PC-3 (cell line): ENCODE measurements around the gene TTC28. TPM values are rescaled to one million over a fixed set of nuclear protein-coding genes. Genes with fewer than 3 reads are reported as not detected.

Experiments used
- ATAC-seq: fragments of 200-7000 bp; cut with Tn5 transposase; 2 replicates; pipeline ENCODE4 v1.9.1; 2020; ENCODE audit warnings: mild to moderate bottlenecking, moderate library complexity
- BruUV-seq: library from RNA; stranded (reverse); fragments of 400-500 nt; replicated peaks from 2 replicates; lab custom pipeline; 2021; lab: Mats Ljungman, UMichigan
- CTCF ChIA-PET: fragments of 300-600 bp; sonication (Branson Sonifier 250); formaldehyde crosslinking; loops from one replicate; lab custom pipeline; 2022; ENCODE audit warnings: antibody characterized with exemption; lab: Charles Lee
- POLR2A ChIA-PET: fragments of 300-600 bp; sonication (Branson Sonifier 250); formaldehyde crosslinking; loops from one replicate; lab custom pipeline; 2022; ENCODE audit warnings: antibody characterized with exemption; ENCODE audit not compliant: unreplicated experiment; lab: Charles Lee
- DNase-seq: peaks from one replicate; pipeline ENCODE4 v3.0.0-alpha.2; 2015
- H2AFZ ChIP-seq: fragments of 300-600 bp; sonication (generic); 2 replicates; pipeline ENCODE4 v1.6.0; 2016; ENCODE audit warnings: antibody characterized with exemption, low read length
- H3F3A ChIP-seq: fragments of 300-600 bp; sonication (generic); one replicate; pipeline ENCODE4 v1.6.0; 2017; ENCODE audit warnings: antibody characterized with exemption, low read length, control low read depth, mild to moderate bottlenecking; ENCODE audit not compliant: unreplicated experiment
- H3K27ac ChIP-seq: fragments of 300-600 bp; sonication (generic); 2 replicates; pipeline ENCODE4 v1.5.1; 2016; ENCODE audit warnings: mild to moderate bottlenecking, low read length
- H3K27me3 ChIP-seq: fragments of 300-600 bp; sonication (generic); 2 replicates; pipeline ENCODE4 v1.6.1; 2016; ENCODE audit warnings: low read length, mixed read lengths
- H3K36me3 ChIP-seq: fragments of 300-600 bp; sonication (generic); 2 replicates; pipeline ENCODE4 v1.6.1; 2016; ENCODE audit warnings: low read depth, mixed run types, low read length, mixed read lengths
- H3K4me1 ChIP-seq: fragments of 300-600 bp; sonication (generic); 2 replicates; pipeline ENCODE4 v1.5.1; 2016; ENCODE audit warnings: low read length; ENCODE audit not compliant: insufficient read depth
- H3K4me2 ChIP-seq: fragments of 300-600 bp; sonication (generic); 2 replicates; pipeline ENCODE4 v1.6.0; 2016; ENCODE audit warnings: low read length
- H3K4me3 ChIP-seq: fragments of 300-600 bp; sonication (generic); 2 replicates; pipeline ENCODE4 v1.5.1; 2016; ENCODE audit warnings: mild to moderate bottlenecking, low read length, mixed read lengths
- H3K79me2 ChIP-seq: fragments of 300-600 bp; sonication (generic); 2 replicates; pipeline ENCODE4 v1.6.1; 2017; ENCODE audit warnings: low read length, mixed read lengths
- H3K9ac ChIP-seq: fragments of 300-600 bp; sonication (generic); 2 replicates; pipeline ENCODE4 v1.6.0; 2016; ENCODE audit warnings: mild to moderate bottlenecking, low read length
- H3K9me2 ChIP-seq: fragments of 300-600 bp; sonication (generic); replicated peaks from 2 replicates; pipeline ENCODE4 v1.6.1; 2016; ENCODE audit warnings: mixed run types, low read length, mixed read lengths
- H3K9me3 ChIP-seq: fragments of 300-600 bp; sonication (generic); 2 replicates; pipeline ENCODE4 v1.6.1; 2016; ENCODE audit warnings: low read length, mixed read lengths
- H4K20me1 ChIP-seq: fragments of 300-600 bp; sonication (generic); 2 replicates; pipeline ENCODE4 v1.6.1; 2016; ENCODE audit warnings: low read length, mixed read lengths
- EZH2 ChIP-seq: fragments of 300-600 bp; sonication (generic); IDR thresholded peaks from one replicate; pipeline ENCODE4 v1.6.1; 2017; ENCODE audit warnings: antibody characterized with exemption, mild to moderate bottlenecking, low read length; ENCODE audit not compliant: unreplicated experiment
- EZH2phosphoT487 ChIP-seq: fragments of 300-600 bp; sonication (generic); IDR thresholded peaks from 2 replicates; pipeline ENCODE4 v1.6.1; 2018; ENCODE audit warnings: mild to moderate bottlenecking, antibody characterized with exemption, low read length, borderline replicate concordance
- intact Hi-C: fragments of 100-400 bp; cut with micrococcal nuclease; formaldehyde crosslinking; loops from 2 replicates; pipeline ENCODE4 v1.9.0; 2023
- total RNA-seq: library from RNA; depleted of rRNA; stranded (reverse); fragments of >200 nt; gene quantifications from 2 replicates; pipeline ENCODE4 v1.2.3, GENCODE V29; 2014
- TF ChIP-seq, protein P1 (sequence below): fragments of 300-600 bp; sonication (generic); conservative IDR thresholded peaks from 2 replicates; pipeline ENCODE4 v1.5.1; 2017; ENCODE audit warnings: antibody characterized with exemption, low read depth, mild to moderate bottlenecking, low read length

TTC28 gene
- total RNA-seq, 1 experiment from 2014 or later: 6.3 TPM

DNA sequence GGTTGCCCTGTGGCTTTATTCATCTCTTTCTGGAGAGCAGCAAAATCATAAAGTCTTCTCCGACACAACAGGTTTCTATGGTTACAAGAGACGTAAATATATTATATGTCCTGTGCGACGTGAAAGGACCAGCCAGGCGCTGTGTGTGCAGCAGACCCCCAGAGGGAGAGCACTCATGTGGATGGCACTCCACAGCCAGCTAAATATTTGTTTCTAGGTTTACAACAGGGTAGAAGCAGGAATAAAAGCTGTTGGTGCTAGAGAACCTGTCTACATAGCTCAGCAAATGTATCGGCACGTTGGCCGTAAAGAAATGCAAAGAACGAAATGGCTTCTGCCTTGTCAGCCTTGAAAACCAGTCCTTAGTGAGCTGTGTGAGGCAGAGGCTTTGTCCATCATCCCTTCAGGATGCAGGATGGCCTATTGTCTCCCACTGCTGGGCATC, 626.8 kb downstream of the TTC28 start:
- ATAC-seq: no peak
- Histone ChIP-seq H3K9me3 (no peaks in the 10 kb centered on the region), H3K4me3 (no peak overlapping the region), H3K9me2 (no peaks in the 10 kb centered on the region), H3K9ac (no peak overlapping the region), H3K4me2 (no peak overlapping the region), H4K20me1 (no peaks in the 10 kb centered on the region), H2AFZ (no peak overlapping the region), H3K4me1 (no peaks in the 10 kb centered on the region), H3F3A (no peaks in the 10 kb centered on the region), H3K79me2 (no peaks in the 10 kb centered on the region), H3K36me3 (no peaks in the 10 kb centered on the region), H3K27ac (no peak overlapping the region), H3K27me3 (no peaks in the 10 kb centered on the region)
- BruUV-seq: no TSS peak
- TF ChIP-seq, protein P1, sequence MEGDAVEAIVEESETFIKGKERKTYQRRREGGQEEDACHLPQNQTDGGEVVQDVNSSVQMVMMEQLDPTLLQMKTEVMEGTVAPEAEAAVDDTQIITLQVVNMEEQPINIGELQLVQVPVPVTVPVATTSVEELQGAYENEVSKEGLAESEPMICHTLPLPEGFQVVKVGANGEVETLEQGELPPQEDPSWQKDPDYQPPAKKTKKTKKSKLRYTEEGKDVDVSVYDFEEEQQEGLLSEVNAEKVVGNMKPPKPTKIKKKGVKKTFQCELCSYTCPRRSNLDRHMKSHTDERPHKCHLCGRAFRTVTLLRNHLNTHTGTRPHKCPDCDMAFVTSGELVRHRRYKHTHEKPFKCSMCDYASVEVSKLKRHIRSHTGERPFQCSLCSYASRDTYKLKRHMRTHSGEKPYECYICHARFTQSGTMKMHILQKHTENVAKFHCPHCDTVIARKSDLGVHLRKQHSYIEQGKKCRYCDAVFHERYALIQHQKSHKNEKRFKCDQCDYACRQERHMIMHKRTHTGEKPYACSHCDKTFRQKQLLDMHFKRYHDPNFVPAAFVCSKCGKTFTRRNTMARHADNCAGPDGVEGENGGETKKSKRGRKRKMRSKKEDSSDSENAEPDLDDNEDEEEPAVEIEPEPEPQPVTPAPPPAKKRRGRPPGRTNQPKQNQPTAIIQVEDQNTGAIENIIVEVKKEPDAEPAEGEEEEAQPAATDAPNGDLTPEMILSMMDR: no peak
- TF ChIP-seq EZH2phosphoT487: no peak
- TF ChIP-seq EZH2: no peak
- ChIA-PET POLR2A (no interaction called here), CTCF (interaction anchor here (0.6 kb wide), 1 partner anchor 731 kb away, joined by 3 read pairs; no protein-coding TSS in a partner anchor)
- intact Hi-C loops: loop anchor here (10.0 kb wide), 1 partner anchor 202 kb away; no protein-coding TSS in a partner anchor
- no peak for DNase-seq

- Histone ChIP-seq H3K27ac (no peak overlapping the region), H3K27me3 (no peaks in the 10 kb centered on the region), H3K9me3 (no peaks in the 10 kb centered on the region), H3K9ac (no peak overlapping the region), H3K36me3 (no peaks in the 10 kb centered on the region), H4K20me1 (no peaks in the 10 kb centered on the region), H2AFZ (no peak overlapping the region), H3K79me2 (no peaks in the 10 kb centered on the region), H3K9me2 (no peaks in the 10 kb centered on the region), H3K4me3 (no peak overlapping the region), H3F3A (no peaks in the 10 kb centered on the region), H3K4me1 (no peaks in the 10 kb centered on the region), H3K4me2 (no peak overlapping the region)
- TF ChIP-seq, protein P1: peak; percentile 80
- TF ChIP-seq EZH2phosphoT487: no peak
- CTCF ChIA-PET: interaction anchor here (0.5 to 0.6 kb wide), 4 partner anchors 65 to 1545 kb away, joined by 3 to 4 read pairs (median 4); no protein-coding TSS in a partner anchor
- no TSS peak for BruUV-seq
- DNase-seq (peak; percentile 63), ATAC-seq (peak; percentile 20; the same call in 1 of the 2 replicates)
- intact Hi-C loops: loop anchor here (1.0 to 10.0 kb wide), 2 partner anchors 203 to 542 kb away; no protein-coding TSS in a partner anchor
- POLR2A ChIA-PET: no interaction called here
Observed at GRCh38 chr22:28051787-28052356, 627.8 kb downstream of the TTC28 start.

DNA sequence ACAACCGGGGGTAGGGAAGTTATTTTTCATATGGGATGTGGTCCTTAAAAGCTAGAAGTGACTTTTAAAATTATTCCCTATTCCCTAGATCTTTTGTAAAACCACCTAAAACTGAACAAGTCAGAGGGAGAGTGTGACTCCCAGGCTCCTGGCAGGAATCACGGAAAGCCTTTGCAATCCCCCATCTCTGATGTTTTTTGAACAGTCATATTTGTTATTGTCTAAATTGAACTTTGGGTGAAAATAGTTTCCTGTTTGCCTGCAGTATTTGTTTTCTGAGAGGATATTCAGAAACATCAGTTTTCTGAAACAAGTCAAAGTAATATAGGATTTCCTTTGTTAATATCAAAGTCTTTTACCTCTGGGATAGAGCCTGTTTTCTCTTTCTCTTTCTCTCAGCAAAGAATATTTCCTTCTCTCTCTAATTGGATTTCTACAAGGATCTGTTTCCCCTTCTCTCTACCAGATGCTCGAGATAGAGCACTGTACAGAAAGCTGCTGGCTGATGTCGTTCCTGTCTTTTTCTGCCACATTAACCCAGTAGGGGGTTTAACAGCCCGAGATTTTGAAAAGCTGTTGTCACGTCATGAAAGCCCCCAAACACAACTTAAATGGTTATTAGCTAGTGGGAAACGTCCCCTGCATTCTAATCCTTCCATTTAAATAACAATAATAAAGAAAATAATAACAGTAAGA, 628.4 kb downstream of the TTC28 start:
- DNase-seq (no peak), ATAC-seq (no peak)
- intact Hi-C loops: loop anchor here (1.0 to 10.0 kb wide), 2 partner anchors 204 to 543 kb away; no protein-coding TSS in a partner anchor
- H3K27me3 ChIP-seq: no peaks in the 10 kb centered on the region
- H3K79me2 ChIP-seq: no peaks in the 10 kb centered on the region
- no peaks in the 10 kb centered on the region for H3F3A ChIP-seq
- H3K4me2 ChIP-seq: no peak overlapping the region
- H2AFZ ChIP-seq: no peak overlapping the region
- TF ChIP-seq, protein P1: no peak
- no peak for TF ChIP-seq EZH2
- TF ChIP-seq EZH2phosphoT487: no peak
- ChIA-PET CTCF (no interaction called here), POLR2A (no interaction called here)
- H3K4me3 ChIP-seq: no peak overlapping the region
- BruUV-seq: no TSS peak
- no peaks in the 10 kb centered on the region for H4K20me1 ChIP-seq
- H3K9me3 ChIP-seq: no peaks in the 10 kb centered on the region
- no peak overlapping the region for H3K27ac ChIP-seq
- no peaks in the 10 kb centered on the region for H3K36me3 ChIP-seq
- H3K9ac ChIP-seq: no peak overlapping the region
- H3K9me2 ChIP-seq: no peaks in the 10 kb centered on the region
- no peaks in the 10 kb centered on the region for H3K4me1 ChIP-seq
